Spleen (tissue), 11 donors: ENCODE data around the gene NDUFV2. TPM values are rescaled to one million over a fixed set of nuclear protein-coding genes. Genes with fewer than 3 reads are reported as not detected.
"Not testable (repeated sequence)": the region's sequence is repeated elsewhere in the genome, so short reads cannot be mapped to it uniquely, and the experiment has no call there.

Experiments
- DNase-seq: peaks from one replicate; pipeline ENCODE4 v3.0.0-alpha.2; 2020
- H3K27ac ChIP-seq, 8 donors: fragments of 200-600 bp; sonication (generic) in 7 of 8; 1 replicate in 4 of 8; 2 replicates in 4 of 8; pipeline versions ENCODE4 v1.5.0 to v1.8.0; 2016 to 2021; ENCODE audit warnings: inconsistent platforms in 4 of 8, mild to moderate bottlenecking in 4 of 8, moderate library complexity in 1 of 8
- H3K27me3 ChIP-seq, 7 donors: fragments of 200-600 bp; sonication (generic) in 6 of 7; replicated peaks in 1 of 7; 1 replicate in 4 of 7; 2 replicates in 3 of 7; pipeline versions ENCODE4 v1.5.0 to v1.8.0; 2016 to 2021; ENCODE audit warnings: inconsistent platforms in 3 of 7, mild to moderate bottlenecking in 1 of 7
- H3K36me3 ChIP-seq, 6 donors: fragments of 200-600 bp; sonication (generic) in 5 of 6; 1 replicate in 4 of 6; 2 replicates in 2 of 6; pipeline versions ENCODE4 v1.5.0 to v1.8.0; 2016 to 2021; ENCODE audit warnings: inconsistent platforms in 2 of 6
- H3K4me1 ChIP-seq, 6 donors: fragments of 200-600 bp; sonication (generic) in 5 of 6; 1 replicate in 3 of 6; 2 replicates in 3 of 6; pipeline versions ENCODE4 v1.5.0 to v1.8.0; 2016 to 2021; ENCODE audit warnings: inconsistent platforms in 3 of 6
- H3K4me3 ChIP-seq, 8 donors: fragments of 200-600 bp; sonication (generic) in 7 of 8; 1 replicate in 4 of 8; 2 replicates in 4 of 8; pipeline versions ENCODE4 v1.5.0 to v1.8.0; 2016 to 2021; ENCODE audit warnings: inconsistent platforms in 4 of 8, mild to moderate bottlenecking in 4 of 8, moderate library complexity in 2 of 8
- H3K9me3 ChIP-seq, 8 donors: fragments of 200-600 bp; sonication (generic) in 7 of 8; 1 replicate in 4 of 8; 2 replicates in 4 of 8; pipeline versions ENCODE4 v1.5.0 to v1.8.0; 2016 to 2021; ENCODE audit warnings: inconsistent platforms in 4 of 8
- CTCF ChIP-seq, 11 experiments: fragments of 200-600 bp in 7 of 11; fragments of 450-650 bp in 4 of 11; sonication (generic) in 4 of 11; IDR thresholded peaks in 8 of 11; conservative IDR thresholded peaks in 3 of 11; 1 replicate in 7 of 11; 2 replicates in 4 of 11; pipeline versions ENCODE4 v1.4.0 to v1.8.0; 2016 to 2021; ENCODE audit warnings: antibody characterized with exemption in 11 of 11, inconsistent platforms in 4 of 11, mild to moderate bottlenecking in 1 of 11
- POLR2A ChIP-seq, 3 donors: fragments of 450-650 bp; IDR thresholded peaks; one replicate each; pipeline ENCODE4 v1.5.1; 2017; ENCODE audit warnings: antibody characterized with exemption in 3 of 3, mild to moderate bottlenecking in 1 of 3
- POLR2AphosphoS5 ChIP-seq, 3 donors: sonication (generic); formaldehyde crosslinking; IDR thresholded peaks; one replicate each; pipeline ENCODE4 v1.5.1; 2017; ENCODE audit warnings: antibody characterized with exemption in 3 of 3
- WGBS, 5 donors: extraction: QIAGEN DNeasy Blood & Tissue Kit in 3 of 5; methylation state at CpG; one replicate each; pipeline versions ENCODE4 v1.1.5 to v1.1.7; 2013 to 2018; 5-methylcytosine and 5-hydroxymethylcytosine counted together
- intact Hi-C: fragments of 100-400 bp; cut with DNase I; formaldehyde crosslinking; loops from one replicate; pipeline ENCODE4 v1.15.0; 2023; ENCODE audit warnings: low total_unique reads
- polyA plus RNA-seq, 3 donors: library from polyadenylated mRNA; stranded (reverse); fragments of 200-250 nt; gene quantifications; one replicate each; pipeline ENCODE4 v1.2.1, GENCODE V29; 2013
- total RNA-seq, 7 donors: library from RNA; depleted of rRNA in 3 of 7; stranded (reverse); fragments of >200 nt in 3 of 7; fragmentation: NEBNext Ultra II Directional in 4 of 7; extraction: Animal tissue kit (Norgen Biotek cat#: 25700) in 4 of 7; gene quantifications; one replicate each; pipeline versions ENCODE4 v1.1.0 to v1.2.1, GENCODE V29; 2016 to 2021
- donor health status: healthy with polysubstance abuse.
- donor health status: DM: no; HTN: no; CAD: no; lungs with moderate emphysema.
- donor health status: DM: no; HTN: no; CAD: no.
- donor health status: Bipolar disorder and iron deficiency.
- donor health status: healthy.
- donor health status: DM: no; HTN: no; CAD: no.
- donor health status: DM: yes; HTN: yes; CAD: no.

NDUFV2 gene
- total and polyA plus RNA-seq, 10 donors: 89.8 to 175 (median 101) TPM

- intact Hi-C loops: no loop called here
- Histone ChIP-seq H3K27me3 (no peaks in the 10 kb centered on the region), H3K9me3 (no peaks in the 10 kb centered on the region), H3K4me3 (no peak overlapping the region), H3K27ac (no peak overlapping the region), H3K36me3 (no peaks in the 10 kb centered on the region), H3K4me1 (peaks cover 9 to 32% (median 21%) of the 10 kb centered on the region in 6 donors)
- WGBS, 5 donors: 96 to 99% (median 98%) methylated on average over 2 of the region's 2 CpGs
- DNase-seq: no peak
- no peak for TF ChIP-seq POLR2A (IDR thresholded peaks at IDR 0.05)
- TF ChIP-seq CTCF (IDR thresholded peaks at IDR 0.05 in 8 of 11, conservative IDR thresholded peaks at IDR 0.05 in 3 of 11): no peak
- TF ChIP-seq POLR2AphosphoS5 (IDR thresholded peaks at IDR 0.05): no peak
Measured at GRCh38 chr18:9087144-9087543, 15.4 kb upstream of the NDUFV2 start.

GRCh38 chr18:9088252-9088651, 14.2 kb upstream of the NDUFV2 start:
- Histone ChIP-seq H3K27me3 (no peaks in the 10 kb centered on the region), H3K4me3 (no peak overlapping the region), H3K4me1 (peaks cover 0 to 28% (median 12%) of the 10 kb centered on the region in 6 donors), H3K36me3 (no peaks in the 10 kb centered on the region), H3K9me3 (no peaks in the 10 kb centered on the region), H3K27ac (no peak overlapping the region)
- TF ChIP-seq POLR2A (IDR thresholded peaks at IDR 0.05): no peak
- TF ChIP-seq CTCF (IDR thresholded peaks at IDR 0.05 in 8 of 11, conservative IDR thresholded peaks at IDR 0.05 in 3 of 11): no peak
- TF ChIP-seq POLR2AphosphoS5 (IDR thresholded peaks at IDR 0.05): no peak
- DNase-seq: no peak
- intact Hi-C loops: no loop called here
- WGBS, 5 donors: 93 to 98% (median 95%) methylated on average over 5 of the region's 5 CpGs

- peaks cover 0 to 25% (median 8%) of the 10 kb centered on the region in 6 donors for H3K4me1 ChIP-seq
- H3K9me3 ChIP-seq, H3K36me3 ChIP-seq, H3K4me3 ChIP-seq, DNase-seq, H3K27me3 ChIP-seq, intact Hi-C loops, H3K27ac ChIP-seq: not testable (repeated sequence)
- 90 to 100% (median 95%) methylated on average over 2 of the region's 2 CpGs for WGBS, 5 donors
Measured at GRCh38 chr18:9088727-9089126, 13.8 kb upstream of the NDUFV2 start.

GRCh38 chr18:9090578-9090977, 11.9 kb upstream of the NDUFV2 start:
- 89 to 98% (median 91%) methylated on average over 5 of the region's 5 CpGs for WGBS, 5 donors
- no peak overlapping the region for H3K27ac ChIP-seq
- TF ChIP-seq POLR2A (IDR thresholded peaks at IDR 0.05) (no peak), POLR2AphosphoS5 (IDR thresholded peaks at IDR 0.05) (no peak), CTCF (IDR thresholded peaks at IDR 0.05 in 8 of 11, conservative IDR thresholded peaks at IDR 0.05 in 3 of 11) (no peak)
- intact Hi-C loops: no loop called here
- H3K4me3 ChIP-seq: no peak overlapping the region
- DNase-seq: no peak
- no peaks in the 10 kb centered on the region for H3K27me3 ChIP-seq
- H3K36me3 ChIP-seq: no peaks in the 10 kb centered on the region
- no peaks in the 10 kb centered on the region for H3K9me3 ChIP-seq
- H3K4me1 ChIP-seq: peaks cover 0 to 34% (median 10%) of the 10 kb centered on the region in 6 donors

GRCh38 chr18:9091066-9091476, 11.4 kb upstream of the NDUFV2 start:
- WGBS, 5 donors: 60 to 82% (median 64%) methylated on average over 4 of the region's 4 CpGs
- H3K4me1 ChIP-seq: peaks cover 0 to 39% (median 14%) of the 10 kb centered on the region in 6 donors
- peak overlapping the region in 1 of 8 donors; percentile 27 for H3K27ac ChIP-seq

More at GRCh38 chr18:9091066-9091476, 11.4 kb upstream of the NDUFV2 start:
- DNase-seq: no peak
- no peaks in the 10 kb centered on the region for H3K9me3 ChIP-seq
- H3K36me3 ChIP-seq: no peaks in the 10 kb centered on the region
- no peak overlapping the region for H3K4me3 ChIP-seq
- intact Hi-C loops: no loop called here
- no peaks in the 10 kb centered on the region for H3K27me3 ChIP-seq
- no peak for TF ChIP-seq POLR2AphosphoS5 (IDR thresholded peaks at IDR 0.05)
